ENCODE measurements around the gene SP4.

The SP4 gene

GRCh38 chr7:21427871-21428658 lies at the start of gene SP4:
Gene SP4 (plus strand): TSS chr7:21428083. CDS start chr7:21428252, 169 bp downstream.
- DNase-seq (ENCODE audit: low read depth in 2 of 2), result peak; percentile 90 to 93

- DNase-seq (ENCODE audit: low read depth in 2 of 2), result no peak
These were observed 44.4 kb upstream of the SP4 start for GRCh38 chr7:21383227-21384220.

GRCh38 chr7:21393937-21394336 lies 33.9 kb upstream of the SP4 start:
- no peak for DNase-seq (ENCODE audit: low read depth in 2 of 2)

GRCh38 chr7:21401944-21402343 lies 25.9 kb upstream of the SP4 start:
- DNase-seq (ENCODE audit: low read depth in 2 of 2), result no peak

GRCh38 chr7:21407796-21408480 lies 19.9 kb upstream of the SP4 start:
- no peak for DNase-seq (ENCODE audit: low read depth in 2 of 2)

- no peak for DNase-seq (ENCODE audit: low read depth in 2 of 2)
These were observed 19.4 kb upstream of the SP4 start for GRCh38 chr7:21408481-21408820.

GRCh38 chr7:21412410-21412851 lies 15.5 kb upstream of the SP4 start:
- DNase-seq (ENCODE audit: low read depth in 2 of 2), result no peak

- DNase-seq (ENCODE audit: low read depth in 2 of 2), result no peak
These were observed 14.9 kb upstream of the SP4 start for GRCh38 chr7:21412957-21413356.

GRCh38 chr7:21413502-21413901 lies 14.4 kb upstream of the SP4 start:
- no peak for DNase-seq (ENCODE audit: low read depth in 2 of 2)

GRCh38 chr7:21414795-21415393 lies 13.0 kb upstream of the SP4 start:
- DNase-seq (ENCODE audit: low read depth in 2 of 2), result no peak

GRCh38 chr7:21417647-21418046 lies 10.2 kb upstream of the SP4 start:
- no peak for DNase-seq (ENCODE audit: low read depth in 2 of 2)

GRCh38 chr7:21422751-21423150 lies 5.1 kb upstream of the SP4 start:
- no peak for DNase-seq (ENCODE audit: low read depth in 2 of 2)

- no peak for DNase-seq (ENCODE audit: low read depth in 2 of 2)
These were observed 2.6 kb upstream of the SP4 start for GRCh38 chr7:21425290-21425689.

GRCh38 chr7:21426286-21427181 lies 1.3 kb upstream of the SP4 start:
- no peak for DNase-seq (ENCODE audit: low read depth in 2 of 2)

- DNase-seq (ENCODE audit: low read depth in 2 of 2), result peak; percentile 96 to 99
These were observed 557 bp upstream of the SP4 start for GRCh38 chr7:21427182-21427870.

GRCh38 chr7:21428659-21428941 lies 717 bp downstream of the SP4 start:
- DNase-seq (ENCODE audit: low read depth in 2 of 2), result no peak

GRCh38 chr7:21429021-21429420 lies 1.1 kb downstream of the SP4 start:
- DNase-seq (ENCODE audit: low read depth in 2 of 2), result no peak

- DNase-seq (ENCODE audit: low read depth in 2 of 2), result no peak
These were observed 2.1 kb downstream of the SP4 start for GRCh38 chr7:21429786-21430574.

GRCh38 chr7:21430575-21430954 lies 2.7 kb downstream of the SP4 start:
- DNase-seq (ENCODE audit: low read depth in 2 of 2), result no peak

Measured in stimulated activated CD4-positive, alpha-beta T cell treated with anti-CD3 and anti-CD28 coated beads, Interleukin-4, amount 100 ng/mL, for 48 hours (primary cell).